GM19328 (cell line): ENCODE results near the gene SH2D5.

Experiments
- ATAC-seq: cut with Tn5 transposase; IDR thresholded peaks from one replicate; pipeline ENCODE4 v1.9.1; 2021; ENCODE audit warnings: mild to moderate bottlenecking, moderate library complexity; ENCODE audit not compliant: unreplicated experiment

Gene SH2D5

DNA sequence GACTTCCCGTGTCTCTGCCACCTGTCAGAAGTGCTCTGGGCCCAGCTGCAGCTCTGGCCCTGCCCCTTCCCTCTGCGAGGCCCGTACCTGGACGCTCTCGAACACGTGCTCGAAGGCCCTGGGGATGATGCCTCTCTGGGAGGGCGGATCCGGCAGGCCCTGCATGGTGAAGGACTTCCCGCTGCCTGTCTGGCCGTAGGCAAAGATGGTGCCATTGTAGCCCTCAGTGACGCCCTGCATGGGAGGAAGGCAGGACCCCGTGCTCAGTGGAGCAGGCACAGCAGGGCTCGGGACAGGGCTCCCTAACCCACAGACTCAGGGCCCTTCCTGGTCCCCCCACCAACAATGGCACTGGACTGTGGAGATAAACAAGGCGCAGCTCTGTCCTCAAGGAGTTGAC is 17.1 kb downstream of the SH2D5 start:
- ATAC-seq: no peak

GRCh38 chr1:20713440-20713839 is 19.1 kb downstream of the SH2D5 start:
- ATAC-seq: no peak

DNA sequence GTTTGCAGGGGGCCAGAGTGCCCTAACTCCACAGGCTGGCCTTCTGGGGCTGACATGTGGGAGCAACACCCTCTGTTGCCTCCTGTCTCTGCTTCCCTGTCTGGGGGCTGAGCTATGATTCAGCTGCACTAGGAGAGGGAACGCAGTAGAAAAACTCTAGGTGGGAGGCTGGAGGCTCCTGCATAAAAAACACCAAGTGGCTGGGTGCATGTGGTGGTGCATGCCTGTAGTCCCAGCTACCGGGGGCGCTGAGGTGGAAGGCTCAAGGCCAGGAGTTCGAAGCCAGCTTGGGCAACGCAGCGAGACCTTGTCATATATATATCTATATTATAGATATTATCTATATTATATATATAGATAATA is 20.3 kb downstream of the SH2D5 start:
- ATAC-seq: no peak

GRCh38 chr1:20711285-20712214 is 21.0 kb downstream of the SH2D5 start:
- no peak for ATAC-seq

DNA sequence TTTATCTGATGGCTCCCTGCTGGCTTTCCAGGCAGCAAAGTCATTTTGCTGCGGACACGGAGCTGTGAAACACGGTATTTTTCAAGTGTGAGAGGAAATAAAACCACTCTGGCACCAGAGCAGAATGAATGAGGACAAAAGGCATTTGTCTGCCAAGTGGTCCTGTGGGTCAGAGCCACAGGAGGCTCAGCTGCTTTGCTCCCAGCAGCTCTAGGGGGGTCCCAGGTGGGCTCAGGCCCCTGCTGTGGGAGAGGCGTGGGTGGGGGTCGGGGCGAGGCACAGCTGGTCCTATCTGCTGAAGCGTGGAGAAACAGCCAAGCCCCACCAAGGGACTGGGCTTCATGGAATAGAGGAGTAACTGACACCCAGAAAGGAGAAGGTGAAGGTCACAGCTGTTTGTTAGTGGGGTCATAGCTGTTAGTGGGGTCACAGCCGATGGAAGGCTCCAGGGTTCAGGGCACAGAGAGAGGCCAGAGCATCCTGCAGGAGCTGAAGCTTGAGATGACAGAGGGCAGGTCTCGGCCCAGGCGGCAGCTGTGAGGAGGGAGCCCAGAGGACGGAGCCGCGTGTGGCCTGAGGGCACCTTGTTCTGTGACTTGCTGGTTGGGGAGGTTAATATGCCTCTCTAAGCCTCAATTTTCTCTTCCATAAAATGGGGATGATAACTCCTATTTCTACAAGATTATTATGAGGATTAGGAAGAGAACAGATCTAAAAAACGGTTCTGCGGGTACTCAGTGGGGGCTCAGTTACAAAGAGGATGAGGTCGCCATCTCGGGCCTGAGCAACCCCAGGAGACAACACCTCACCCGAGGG is 21.8 kb downstream of the SH2D5 start:
- ATAC-seq: no peak

GRCh38 chr1:20709868-20710267 is 22.6 kb downstream of the SH2D5 start:
- no peak for ATAC-seq

DNA sequence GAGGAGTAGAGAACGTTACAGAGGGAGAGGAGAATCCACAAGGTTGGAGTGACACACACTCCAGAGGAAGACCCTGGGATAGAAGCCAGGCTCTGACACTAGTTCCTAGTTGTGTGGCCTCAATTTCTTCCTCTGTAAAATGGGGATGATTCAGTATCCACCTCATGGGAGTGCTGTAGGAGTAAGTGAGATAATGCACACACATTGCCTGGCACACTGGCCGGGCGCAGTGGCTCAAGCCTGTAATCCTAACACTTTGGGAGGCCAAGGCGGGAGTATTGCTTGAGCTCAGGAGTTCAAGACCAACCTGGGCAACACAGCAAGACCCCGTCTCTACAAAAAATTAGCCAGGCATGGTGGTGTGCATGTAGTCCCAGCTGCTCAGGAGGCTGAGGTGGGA is 23.6 kb downstream of the SH2D5 start:
- ATAC-seq: no peak

DNA sequence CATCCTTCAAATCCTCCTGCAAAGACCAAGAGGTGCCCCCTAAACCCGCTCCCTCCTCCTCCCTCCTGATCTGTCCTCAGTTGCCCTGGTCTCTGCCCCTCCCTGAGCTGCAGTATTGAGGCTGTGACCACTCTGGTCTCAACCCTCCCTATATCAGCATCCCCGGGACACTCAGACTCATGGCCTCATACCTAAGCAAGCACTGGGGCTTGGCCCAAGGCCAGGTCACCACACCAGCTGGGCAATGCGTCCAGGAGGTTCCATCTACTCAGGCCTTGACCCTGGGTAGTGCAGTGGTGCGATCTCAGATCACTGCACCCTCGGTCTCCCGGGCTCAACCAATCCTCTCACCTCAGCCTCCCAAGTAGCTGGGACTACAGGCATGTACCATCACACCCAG is 24.4 kb downstream of the SH2D5 start:
- no peak for ATAC-seq

- no peak for ATAC-seq
Observed at GRCh38 chr1:20706841-20707240, 25.7 kb downstream of the SH2D5 start.

DNA sequence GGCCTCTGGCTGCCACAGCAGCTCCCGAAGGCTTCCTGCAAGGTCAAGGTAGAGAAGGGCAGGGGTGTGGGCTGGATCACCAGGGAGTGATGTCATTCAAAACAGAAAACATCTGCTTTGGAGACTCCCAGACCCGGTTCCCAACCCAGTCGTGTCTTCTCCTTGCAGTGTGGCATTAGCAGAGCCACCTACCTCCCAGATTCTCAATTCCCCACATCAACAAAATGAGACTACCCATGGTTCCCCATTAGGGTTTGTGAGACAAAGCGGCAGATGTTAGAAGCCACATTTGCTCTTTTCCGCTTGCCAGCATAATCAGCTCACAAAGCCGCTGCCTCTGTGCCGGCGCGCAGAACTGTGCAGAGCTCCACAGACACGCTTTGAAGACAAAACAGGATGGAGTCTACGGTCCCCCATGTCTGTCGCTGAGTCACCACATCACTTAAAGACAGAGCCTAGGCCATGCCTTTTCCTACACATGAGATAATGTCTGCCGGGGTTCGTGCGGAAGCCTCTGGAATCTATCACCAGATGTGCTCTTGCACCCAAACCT is 27.2 kb downstream of the SH2D5 start:
- ATAC-seq: no peak

DNA sequence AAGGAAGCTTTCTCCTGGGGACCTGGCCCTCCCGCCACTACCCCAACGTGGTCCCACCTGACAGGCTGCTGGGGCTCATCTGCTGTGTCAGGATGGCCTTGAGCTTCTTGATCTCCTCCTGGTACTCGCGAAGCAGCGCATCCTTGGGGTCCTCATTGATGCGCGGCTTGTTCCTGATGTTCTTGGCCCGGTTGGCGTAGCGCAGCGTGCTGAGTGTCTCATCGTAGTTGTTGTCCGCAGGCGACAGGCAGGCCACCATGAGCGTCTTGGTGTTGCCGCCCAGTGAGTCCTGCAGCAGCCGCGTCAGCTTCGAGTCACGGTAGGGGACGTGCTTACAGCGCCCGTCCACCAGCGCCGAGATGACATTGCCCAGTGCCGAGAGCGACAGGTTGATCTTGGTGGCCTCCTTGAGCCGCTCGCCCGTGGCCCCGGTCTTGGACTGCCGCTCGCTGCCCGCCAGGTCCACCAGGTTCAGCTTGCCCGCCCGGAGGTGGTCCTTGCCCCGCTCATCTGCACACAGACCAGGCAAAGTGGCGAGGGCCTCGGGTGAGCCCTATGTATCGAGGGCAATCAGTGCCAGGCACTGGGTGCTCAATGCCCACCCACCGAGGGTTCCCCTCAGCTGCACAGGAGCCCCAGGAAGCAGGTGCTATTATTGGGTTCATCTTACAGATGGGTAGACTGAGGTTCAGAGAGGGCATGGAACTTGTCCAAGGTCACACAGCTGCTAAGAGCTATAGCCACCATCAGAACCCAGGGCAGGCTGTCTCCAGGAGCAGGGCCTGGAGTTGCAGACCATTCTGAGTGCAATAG is 27.9 kb downstream of the SH2D5 start:
- no peak for ATAC-seq

- ATAC-seq: no peak
Observed at GRCh38 chr1:20703124-20703756, 29.3 kb downstream of the SH2D5 start.

- no peak for ATAC-seq
Observed at GRCh38 chr1:20702416-20702815, 30.1 kb downstream of the SH2D5 start.

DNA sequence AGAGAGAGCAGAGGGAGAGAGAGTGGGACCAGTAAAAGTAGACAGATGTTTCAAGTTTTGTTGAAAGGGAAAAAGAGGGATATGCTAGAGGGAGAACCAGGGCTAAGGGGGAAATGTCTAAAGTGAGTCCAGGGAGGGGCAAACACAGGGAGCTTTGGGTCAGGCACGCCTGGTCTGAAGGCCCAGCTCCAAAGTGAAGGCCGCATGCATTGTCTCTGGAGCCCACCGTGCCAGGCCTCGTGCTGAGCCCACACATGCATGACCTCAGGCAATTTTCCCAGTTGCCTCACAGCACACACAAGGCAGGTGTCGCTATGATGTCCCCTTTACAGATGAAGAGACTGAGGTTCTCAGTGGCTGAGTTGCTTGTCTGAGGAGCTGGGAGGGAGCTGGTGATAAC is 30.7 kb downstream of the SH2D5 start:
- ATAC-seq: no peak

DNA sequence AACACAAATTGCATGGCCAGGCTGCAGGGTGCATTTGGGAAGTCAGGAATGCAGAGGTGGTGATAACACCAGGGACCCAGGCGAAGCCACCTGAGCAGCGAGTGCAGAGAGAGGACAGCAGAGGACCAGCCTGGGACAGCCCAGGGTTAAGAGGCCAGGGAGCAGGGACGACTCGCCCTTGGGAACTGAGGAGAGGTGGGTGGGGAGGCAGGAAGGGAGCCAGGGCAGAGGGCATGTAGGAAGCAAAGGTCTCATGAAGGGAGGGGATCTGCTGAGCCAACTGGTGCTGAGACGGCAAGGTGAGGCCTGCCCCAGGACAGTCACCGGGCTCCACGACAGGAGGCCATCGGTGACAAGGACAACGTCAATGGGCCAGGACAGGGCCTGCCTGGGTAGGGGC is 31.1 kb downstream of the SH2D5 start:
- no peak for ATAC-seq

DNA sequence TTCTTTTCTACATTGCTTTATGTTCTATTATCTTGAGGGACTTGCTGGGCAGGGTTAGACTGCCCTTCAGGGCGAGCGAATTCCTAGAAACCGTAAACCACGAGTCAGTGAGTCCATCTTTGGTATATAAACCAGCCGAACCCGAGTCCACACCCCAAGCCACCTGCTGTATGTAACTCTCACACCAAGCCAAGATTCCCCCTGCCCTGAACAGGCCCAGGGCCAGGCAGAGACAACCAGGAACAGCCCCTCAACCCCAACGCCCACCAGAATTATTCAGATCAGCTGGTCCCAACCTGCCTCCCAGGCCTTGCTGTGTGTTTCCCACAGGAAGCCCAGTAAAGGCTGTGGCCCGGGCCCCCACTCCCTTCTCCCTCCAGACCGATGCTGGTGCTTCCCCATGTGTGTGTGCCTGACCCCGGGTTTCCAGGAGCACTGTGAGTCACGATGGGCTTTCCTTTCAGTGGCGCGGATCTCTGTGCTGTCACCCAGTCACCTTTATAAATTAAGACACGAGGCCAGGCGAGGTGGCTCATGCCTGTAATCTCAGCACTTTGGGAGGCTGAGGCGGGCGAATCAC is 31.8 kb downstream of the SH2D5 start:
- ATAC-seq: no peak

GRCh38 chr1:20699558-20699957 is 32.9 kb downstream of the SH2D5 start:
- no peak for ATAC-seq

GRCh38 chr1:20698195-20698910 is 34.1 kb downstream of the SH2D5 start:
- ATAC-seq: no peak

DNA sequence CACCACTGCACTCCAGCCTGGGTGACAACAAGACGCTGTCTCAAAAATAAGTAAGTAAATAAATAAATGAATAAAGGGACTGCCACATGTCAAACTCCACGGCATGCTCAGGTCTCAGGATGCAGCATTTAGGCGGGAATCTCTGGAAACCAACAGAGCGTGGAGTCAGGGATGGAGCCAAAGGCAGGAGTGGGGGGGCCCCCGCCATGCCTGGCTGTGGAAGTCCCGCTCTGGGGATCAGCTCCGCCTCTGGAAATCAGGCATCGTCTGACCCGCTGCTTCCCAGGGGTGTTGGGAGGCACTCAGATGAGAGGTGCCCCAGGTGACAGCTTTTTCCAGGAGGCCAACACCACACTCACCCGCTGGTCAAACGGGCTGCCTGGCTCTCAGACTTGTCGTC is 34.9 kb downstream of the SH2D5 start:
- no peak for ATAC-seq
